ENCODE results near the gene PALLD.

Gene PALLD

GRCh38 chr4:168667376-168667775 lies 170.5 kb downstream of the PALLD start:
- Mint-ChIP-seq H3K36me3 (ENCODE audit: low read depth) (no peaks in the 10 kb centered on the region), H3K4me3 (no peak overlapping the region), H3K4me1 (ENCODE audit: low read depth) (no peaks in the 10 kb centered on the region), H3K27me3 (ENCODE audit: low read depth) (peaks cover 11% of the 10 kb centered on the region), H3K9me3 (no peaks in the 10 kb centered on the region), H3K27ac (no peak overlapping the region)

GRCh38 chr4:168667921-168668320 lies 171.1 kb downstream of the PALLD start:
- no peaks in the 10 kb centered on the region for H3K9me3 Mint-ChIP-seq
- no peak overlapping the region for H3K4me3 Mint-ChIP-seq
- H3K4me1 Mint-ChIP-seq (ENCODE audit: low read depth), result no peaks in the 10 kb centered on the region
- peaks cover 11% of the 10 kb centered on the region for H3K27me3 Mint-ChIP-seq (ENCODE audit: low read depth)
- no peak overlapping the region for H3K27ac Mint-ChIP-seq
- no peaks in the 10 kb centered on the region for H3K36me3 Mint-ChIP-seq (ENCODE audit: low read depth)

- Mint-ChIP-seq H3K4me3 (no peak overlapping the region), H3K9me3 (no peaks in the 10 kb centered on the region), H3K27ac (no peak overlapping the region), H3K36me3 (ENCODE audit: low read depth) (no peaks in the 10 kb centered on the region), H3K4me1 (ENCODE audit: low read depth) (no peaks in the 10 kb centered on the region), H3K27me3 (ENCODE audit: low read depth) (no peaks in the 10 kb centered on the region)
Observed at GRCh38 chr4:168673476-168673875, 176.6 kb downstream of the PALLD start.

- H3K27me3 Mint-ChIP-seq (ENCODE audit: low read depth), result no peaks in the 10 kb centered on the region
- no peak overlapping the region for H3K27ac Mint-ChIP-seq
- no peak overlapping the region for H3K4me3 Mint-ChIP-seq
- H3K4me1 Mint-ChIP-seq (ENCODE audit: low read depth), result no peaks in the 10 kb centered on the region
- no peaks in the 10 kb centered on the region for H3K9me3 Mint-ChIP-seq
- H3K36me3 Mint-ChIP-seq (ENCODE audit: low read depth), result no peaks in the 10 kb centered on the region
Observed at GRCh38 chr4:168674077-168674747, 177.4 kb downstream of the PALLD start.

- no peaks in the 10 kb centered on the region for H3K27me3 Mint-ChIP-seq (ENCODE audit: low read depth)
- no peaks in the 10 kb centered on the region for H3K4me1 Mint-ChIP-seq (ENCODE audit: low read depth)
- H3K9me3 Mint-ChIP-seq, result no peaks in the 10 kb centered on the region
- no peaks in the 10 kb centered on the region for H3K36me3 Mint-ChIP-seq (ENCODE audit: low read depth)
- H3K27ac Mint-ChIP-seq, result no peak overlapping the region
- H3K4me3 Mint-ChIP-seq, result no peak overlapping the region
Observed at GRCh38 chr4:168674866-168675265, 178.0 kb downstream of the PALLD start.

- Mint-ChIP-seq H3K4me3 (no peak overlapping the region), H3K4me1 (ENCODE audit: low read depth) (no peaks in the 10 kb centered on the region), H3K9me3 (no peaks in the 10 kb centered on the region), H3K36me3 (ENCODE audit: low read depth) (no peaks in the 10 kb centered on the region), H3K27me3 (ENCODE audit: low read depth) (no peaks in the 10 kb centered on the region), H3K27ac (no peak overlapping the region)
Observed at GRCh38 chr4:168677063-168677462, 180.2 kb downstream of the PALLD start.

GRCh38 chr4:168677879-168678278 lies 181.0 kb downstream of the PALLD start:
- Mint-ChIP-seq H3K27me3 (ENCODE audit: low read depth) (no peaks in the 10 kb centered on the region), H3K36me3 (ENCODE audit: low read depth) (no peaks in the 10 kb centered on the region), H3K4me3 (no peak overlapping the region), H3K9me3 (no peaks in the 10 kb centered on the region), H3K27ac (no peak overlapping the region), H3K4me1 (ENCODE audit: low read depth) (no peaks in the 10 kb centered on the region)

- Mint-ChIP-seq H3K27ac (no peak overlapping the region), H3K4me1 (ENCODE audit: low read depth) (no peaks in the 10 kb centered on the region), H3K9me3 (no peaks in the 10 kb centered on the region), H3K36me3 (ENCODE audit: low read depth) (no peaks in the 10 kb centered on the region), H3K27me3 (ENCODE audit: low read depth) (no peaks in the 10 kb centered on the region), H3K4me3 (no peak overlapping the region)
Observed at GRCh38 chr4:168678751-168679366, 182.0 kb downstream of the PALLD start.

GRCh38 chr4:168679397-168679796 lies 182.5 kb downstream of the PALLD start:
- Mint-ChIP-seq H3K27ac (no peak overlapping the region), H3K4me3 (no peak overlapping the region), H3K9me3 (no peaks in the 10 kb centered on the region), H3K4me1 (ENCODE audit: low read depth) (no peaks in the 10 kb centered on the region), H3K27me3 (ENCODE audit: low read depth) (no peaks in the 10 kb centered on the region), H3K36me3 (ENCODE audit: low read depth) (no peaks in the 10 kb centered on the region)

- Mint-ChIP-seq H3K4me1 (ENCODE audit: low read depth) (no peaks in the 10 kb centered on the region), H3K4me3 (no peak overlapping the region), H3K27ac (no peak overlapping the region), H3K27me3 (ENCODE audit: low read depth) (no peaks in the 10 kb centered on the region), H3K9me3 (no peaks in the 10 kb centered on the region), H3K36me3 (ENCODE audit: low read depth) (no peaks in the 10 kb centered on the region)
Observed at GRCh38 chr4:168679819-168680218, 183.0 kb downstream of the PALLD start.

- H3K27ac Mint-ChIP-seq, result no peak overlapping the region
- no peaks in the 10 kb centered on the region for H3K27me3 Mint-ChIP-seq (ENCODE audit: low read depth)
- H3K36me3 Mint-ChIP-seq (ENCODE audit: low read depth), result no peaks in the 10 kb centered on the region
- no peaks in the 10 kb centered on the region for H3K4me1 Mint-ChIP-seq (ENCODE audit: low read depth)
- no peak overlapping the region for H3K4me3 Mint-ChIP-seq
- H3K9me3 Mint-ChIP-seq, result no peaks in the 10 kb centered on the region
Observed at GRCh38 chr4:168682898-168683500, 186.1 kb downstream of the PALLD start.

GRCh38 chr4:168683595-168683994 lies 186.7 kb downstream of the PALLD start:
- no peaks in the 10 kb centered on the region for H3K27me3 Mint-ChIP-seq (ENCODE audit: low read depth)
- H3K36me3 Mint-ChIP-seq (ENCODE audit: low read depth), result no peaks in the 10 kb centered on the region
- no peaks in the 10 kb centered on the region for H3K9me3 Mint-ChIP-seq
- H3K4me3 Mint-ChIP-seq, result no peak overlapping the region
- H3K27ac Mint-ChIP-seq, result no peak overlapping the region
- no peaks in the 10 kb centered on the region for H3K4me1 Mint-ChIP-seq (ENCODE audit: low read depth)

- H3K4me1 Mint-ChIP-seq (ENCODE audit: low read depth), result no peaks in the 10 kb centered on the region
- no peaks in the 10 kb centered on the region for H3K36me3 Mint-ChIP-seq (ENCODE audit: low read depth)
- H3K27me3 Mint-ChIP-seq (ENCODE audit: low read depth), result peaks cover 4% of the 10 kb centered on the region
- H3K4me3 Mint-ChIP-seq, result no peak overlapping the region
- H3K9me3 Mint-ChIP-seq, result no peaks in the 10 kb centered on the region
- H3K27ac Mint-ChIP-seq, result no peak overlapping the region
Observed at GRCh38 chr4:168685136-168685809, 188.4 kb downstream of the PALLD start.

GRCh38 chr4:168688584-168688983 lies 191.7 kb downstream of the PALLD start:
- Mint-ChIP-seq H3K4me1 (ENCODE audit: low read depth) (no peaks in the 10 kb centered on the region), H3K36me3 (ENCODE audit: low read depth) (no peaks in the 10 kb centered on the region), H3K4me3 (no peak overlapping the region), H3K27me3 (ENCODE audit: low read depth) (peaks cover 10% of the 10 kb centered on the region), H3K27ac (no peak overlapping the region), H3K9me3 (no peaks in the 10 kb centered on the region)

GRCh38 chr4:168689791-168690190 lies 192.9 kb downstream of the PALLD start:
- H3K9me3 Mint-ChIP-seq, result no peaks in the 10 kb centered on the region
- H3K36me3 Mint-ChIP-seq (ENCODE audit: low read depth), result no peaks in the 10 kb centered on the region
- H3K27ac Mint-ChIP-seq, result no peak overlapping the region
- peaks cover 16% of the 10 kb centered on the region for H3K27me3 Mint-ChIP-seq (ENCODE audit: low read depth)
- H3K4me1 Mint-ChIP-seq (ENCODE audit: low read depth), result no peaks in the 10 kb centered on the region
- H3K4me3 Mint-ChIP-seq, result no peak overlapping the region
